Activated naive CD8-positive, alpha-beta T cell (primary cell): ENCODE results near the gene TIMM21.

ENCODE experiments used
- H3K27ac Mint-ChIP-seq: one replicate; pipeline ENCODE4 v1.8.0; 2021; ENCODE audit warnings: mixed read lengths
- H3K27me3 Mint-ChIP-seq: one replicate; pipeline ENCODE4 v1.8.0; 2021; ENCODE audit warnings: mixed read lengths
- H3K36me3 Mint-ChIP-seq: one replicate; pipeline ENCODE4 v1.8.0; 2021; ENCODE audit warnings: mixed read lengths
- H3K4me1 Mint-ChIP-seq: one replicate; pipeline ENCODE4 v1.8.0; 2021; ENCODE audit warnings: low read depth, mixed read lengths
- H3K4me3 Mint-ChIP-seq: one replicate; pipeline ENCODE4 v1.8.0; 2021; ENCODE audit warnings: mild to moderate bottlenecking, mixed read lengths
- H3K9me3 Mint-ChIP-seq: one replicate; pipeline ENCODE4 v1.8.0; 2021; ENCODE audit warnings: low read depth, mixed read lengths

The TIMM21 gene

GRCh38 chr18:74147779-74148542 is at the start of gene TIMM21, which contains the start of gene FBXO15:
Gene TIMM21 (plus strand): TSS chr18:74148523. CDS start chr18:74148809, 286 bp downstream.
Gene FBXO15 (minus strand): TSS chr18:74147834. CDS start chr18:74147785, 49 bp downstream.
- Mint-ChIP-seq H3K36me3 (peaks cover 5% of the 10 kb centered on the region), H3K4me3 (peak within 1 kb of the TSS; percentile 98), H3K27ac (peak within 1 kb of the TSS; percentile 99), H3K9me3 (no peaks in the 10 kb centered on the region), H3K27me3 (no peaks in the 10 kb centered on the region), H3K4me1 (peaks cover 45% of the 10 kb centered on the region)

- peaks cover 16% of the 10 kb centered on the region for H3K9me3 Mint-ChIP-seq
- H3K4me1 Mint-ChIP-seq = peaks cover 11% of the 10 kb centered on the region
- no peak overlapping the region for H3K27ac Mint-ChIP-seq
- no peak overlapping the region for H3K4me3 Mint-ChIP-seq
- H3K36me3 Mint-ChIP-seq = peaks cover 22% of the 10 kb centered on the region
- H3K27me3 Mint-ChIP-seq = no peaks in the 10 kb centered on the region
These were observed 39.9 kb upstream of the TIMM21 start for GRCh38 chr18:74108460-74108859.

- H3K27ac Mint-ChIP-seq = no peak overlapping the region
- no peak overlapping the region for H3K4me3 Mint-ChIP-seq
- peaks cover 16% of the 10 kb centered on the region for H3K9me3 Mint-ChIP-seq
- no peaks in the 10 kb centered on the region for H3K27me3 Mint-ChIP-seq
- H3K36me3 Mint-ChIP-seq = peaks cover 18% of the 10 kb centered on the region
- H3K4me1 Mint-ChIP-seq = peaks cover 14% of the 10 kb centered on the region
These were observed 38.2 kb upstream of the TIMM21 start for GRCh38 chr18:74110149-74110548.

DNA sequence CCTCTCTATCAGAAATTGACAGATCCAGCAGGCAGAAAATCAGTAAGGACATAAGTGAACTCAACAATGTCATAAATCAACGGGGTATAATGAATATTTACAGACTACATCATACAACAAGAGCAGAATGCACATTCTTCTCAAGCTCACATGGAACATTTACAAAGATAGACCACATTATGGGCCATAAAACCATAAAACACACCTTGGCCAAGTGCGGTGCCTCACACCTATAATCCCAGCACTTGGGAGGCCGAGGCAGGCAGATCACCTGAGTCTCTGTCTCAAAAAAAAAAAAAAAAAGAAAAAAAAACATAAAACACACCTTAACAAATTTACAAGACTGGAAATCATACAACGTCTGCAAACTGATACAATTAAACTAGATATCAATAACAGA is 37.3 kb upstream of the TIMM21 start:
- no peaks in the 10 kb centered on the region for H3K27me3 Mint-ChIP-seq
- H3K4me3 Mint-ChIP-seq = no peak overlapping the region
- peaks cover 18% of the 10 kb centered on the region for H3K36me3 Mint-ChIP-seq
- H3K4me1 Mint-ChIP-seq = peaks cover 14% of the 10 kb centered on the region
- peaks cover 16% of the 10 kb centered on the region for H3K9me3 Mint-ChIP-seq
- no peak overlapping the region for H3K27ac Mint-ChIP-seq

DNA sequence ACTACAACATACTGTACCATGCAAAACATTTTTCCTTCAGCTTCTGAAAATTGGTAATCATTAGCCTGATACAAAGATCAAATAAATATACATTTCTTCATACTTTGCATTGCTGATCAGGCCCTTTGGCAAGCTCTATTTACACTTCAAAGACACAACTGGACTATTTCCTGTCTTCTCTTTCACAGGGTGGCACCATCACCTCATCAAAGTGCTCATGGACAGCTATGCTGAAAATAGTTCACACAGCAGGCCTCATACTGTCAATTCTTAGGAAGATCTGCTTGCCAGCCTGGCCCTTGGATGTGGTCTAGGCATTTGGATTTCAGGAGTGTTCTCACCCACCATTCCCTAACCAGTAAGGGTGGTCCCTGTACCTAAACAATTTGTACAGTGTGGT is 34.6 kb upstream of the TIMM21 start:
- Mint-ChIP-seq H3K4me1 (peaks cover 5% of the 10 kb centered on the region), H3K4me3 (no peak overlapping the region), H3K36me3 (peaks cover 15% of the 10 kb centered on the region), H3K9me3 (peaks cover 12% of the 10 kb centered on the region), H3K27me3 (no peaks in the 10 kb centered on the region), H3K27ac (no peak overlapping the region)

DNA sequence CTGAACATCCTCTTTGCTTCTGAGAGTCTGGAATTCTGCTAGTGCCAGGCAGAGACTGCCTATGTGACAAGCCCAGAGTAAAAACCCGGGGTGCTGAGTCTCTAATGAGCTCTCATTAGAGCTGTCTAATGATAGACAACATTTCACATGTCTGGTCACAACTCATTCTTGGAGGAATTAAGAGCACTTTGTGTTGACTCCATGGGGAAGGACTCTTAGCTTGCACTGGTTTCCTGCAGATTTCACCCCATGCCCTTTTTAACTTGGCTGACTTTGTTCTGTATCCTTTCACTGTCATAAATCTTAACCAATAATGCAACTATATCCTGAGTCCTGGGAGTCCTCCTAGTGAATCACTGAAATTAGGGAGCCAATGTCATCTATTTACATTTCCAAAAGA is 34.2 kb upstream of the TIMM21 start:
- Mint-ChIP-seq H3K27ac (no peak overlapping the region), H3K4me3 (no peak overlapping the region), H3K27me3 (no peaks in the 10 kb centered on the region)

DNA sequence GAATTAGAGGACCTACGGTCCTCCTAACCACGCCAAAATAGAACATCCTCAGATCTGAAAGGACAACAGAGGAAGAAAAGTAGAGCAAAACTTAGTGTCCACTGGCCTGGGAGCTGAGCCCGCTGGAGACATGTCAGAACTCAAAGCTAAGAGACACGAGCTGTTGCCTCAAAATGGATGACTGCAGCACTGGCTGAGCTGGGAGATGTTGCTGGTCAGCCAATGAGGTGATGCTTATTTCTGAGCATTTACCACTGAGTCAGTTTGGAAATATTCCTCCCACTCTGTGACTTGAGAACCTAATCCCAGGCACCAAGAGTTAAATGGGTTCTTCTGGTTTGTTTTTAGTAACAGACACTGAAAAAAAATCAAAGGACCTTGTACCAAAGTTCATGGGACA is 33.3 kb upstream of the TIMM21 start:
- Mint-ChIP-seq H3K27me3 (no peaks in the 10 kb centered on the region), H3K4me1 (peaks cover 3% of the 10 kb centered on the region), H3K9me3 (peaks cover 7% of the 10 kb centered on the region), H3K36me3 (peaks cover 11% of the 10 kb centered on the region), H3K27ac (no peak overlapping the region), H3K4me3 (no peak overlapping the region)

More for the DNA sequence above, 34.2 kb upstream of the TIMM21 start:
- H3K4me1 Mint-ChIP-seq = peaks cover 5% of the 10 kb centered on the region
- peaks cover 8% of the 10 kb centered on the region for H3K9me3 Mint-ChIP-seq
- peaks cover 12% of the 10 kb centered on the region for H3K36me3 Mint-ChIP-seq

GRCh38 chr18:74116633-74117554 is 31.4 kb upstream of the TIMM21 start:
- H3K36me3 Mint-ChIP-seq = peaks cover 6% of the 10 kb centered on the region
- peaks cover 5% of the 10 kb centered on the region for H3K4me1 Mint-ChIP-seq
- no peak overlapping the region for H3K27ac Mint-ChIP-seq
- H3K9me3 Mint-ChIP-seq = peaks cover 7% of the 10 kb centered on the region
- no peaks in the 10 kb centered on the region for H3K27me3 Mint-ChIP-seq
- H3K4me3 Mint-ChIP-seq = no peak overlapping the region

- H3K36me3 Mint-ChIP-seq = no peaks in the 10 kb centered on the region
- no peaks in the 10 kb centered on the region for H3K9me3 Mint-ChIP-seq
- H3K4me3 Mint-ChIP-seq = no peak overlapping the region
- H3K27me3 Mint-ChIP-seq = no peaks in the 10 kb centered on the region
- no peak overlapping the region for H3K27ac Mint-ChIP-seq
- peaks cover 2% of the 10 kb centered on the region for H3K4me1 Mint-ChIP-seq
These were observed 25.1 kb upstream of the TIMM21 start for GRCh38 chr18:74123200-74123599.

DNA sequence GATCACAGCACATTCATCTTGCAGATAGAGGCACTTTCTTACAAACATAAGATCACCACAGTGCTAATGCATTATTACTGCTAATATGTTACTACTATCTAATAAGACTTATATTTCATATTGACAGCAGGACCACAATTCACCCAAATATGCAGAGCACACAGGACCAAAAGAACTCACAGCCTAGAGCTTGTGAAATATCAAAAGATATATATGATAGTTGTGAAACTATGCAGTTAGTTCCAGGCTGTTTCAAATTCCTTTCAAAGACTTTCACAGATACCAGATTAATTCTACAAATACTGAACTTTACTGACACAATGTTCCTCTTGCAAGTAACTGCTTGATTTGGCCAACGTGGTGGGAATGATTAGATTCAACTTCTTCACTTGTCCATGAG is 23.7 kb upstream of the TIMM21 start:
- H3K36me3 Mint-ChIP-seq = no peaks in the 10 kb centered on the region
- H3K27me3 Mint-ChIP-seq = no peaks in the 10 kb centered on the region
- peaks cover 2% of the 10 kb centered on the region for H3K4me1 Mint-ChIP-seq
- H3K9me3 Mint-ChIP-seq = no peaks in the 10 kb centered on the region
- no peak overlapping the region for H3K27ac Mint-ChIP-seq
- no peak overlapping the region for H3K4me3 Mint-ChIP-seq

GRCh38 chr18:74126684-74127655 is 21.4 kb upstream of the TIMM21 start:
- H3K9me3 Mint-ChIP-seq = no peaks in the 10 kb centered on the region
- no peak overlapping the region for H3K27ac Mint-ChIP-seq
- H3K27me3 Mint-ChIP-seq = no peaks in the 10 kb centered on the region
- H3K4me3 Mint-ChIP-seq = no peak overlapping the region
- H3K4me1 Mint-ChIP-seq = no peaks in the 10 kb centered on the region
- no peaks in the 10 kb centered on the region for H3K36me3 Mint-ChIP-seq

DNA sequence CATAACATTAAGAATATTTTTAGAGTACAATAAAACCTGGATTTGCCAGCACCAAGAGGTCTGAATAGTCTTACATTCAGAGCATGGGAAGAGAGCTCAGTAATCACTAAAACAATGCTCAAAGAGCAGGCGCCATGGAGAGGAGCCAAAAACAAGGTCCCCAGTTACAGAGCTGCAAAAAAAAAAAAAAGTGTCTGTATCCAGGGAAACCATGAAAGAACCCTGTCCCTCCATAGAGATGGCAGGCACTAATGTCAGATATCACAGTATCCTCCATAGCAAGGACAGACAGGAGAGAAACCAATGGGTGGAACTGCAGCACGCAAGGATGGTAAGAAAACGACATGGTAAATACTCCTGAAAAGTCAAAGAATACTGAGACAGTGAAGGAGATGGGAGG is 20.2 kb upstream of the TIMM21 start:
- Mint-ChIP-seq H3K4me3 (no peak overlapping the region), H3K36me3 (no peaks in the 10 kb centered on the region), H3K27ac (no peak overlapping the region), H3K27me3 (no peaks in the 10 kb centered on the region), H3K4me1 (no peaks in the 10 kb centered on the region), H3K9me3 (no peaks in the 10 kb centered on the region)

GRCh38 chr18:74131124-74131523 is 17.2 kb upstream of the TIMM21 start:
- no peaks in the 10 kb centered on the region for H3K9me3 Mint-ChIP-seq
- no peak overlapping the region for H3K27ac Mint-ChIP-seq
- H3K27me3 Mint-ChIP-seq = no peaks in the 10 kb centered on the region
- H3K4me1 Mint-ChIP-seq = no peaks in the 10 kb centered on the region
- peaks cover 11% of the 10 kb centered on the region for H3K36me3 Mint-ChIP-seq
- H3K4me3 Mint-ChIP-seq = no peak overlapping the region

DNA sequence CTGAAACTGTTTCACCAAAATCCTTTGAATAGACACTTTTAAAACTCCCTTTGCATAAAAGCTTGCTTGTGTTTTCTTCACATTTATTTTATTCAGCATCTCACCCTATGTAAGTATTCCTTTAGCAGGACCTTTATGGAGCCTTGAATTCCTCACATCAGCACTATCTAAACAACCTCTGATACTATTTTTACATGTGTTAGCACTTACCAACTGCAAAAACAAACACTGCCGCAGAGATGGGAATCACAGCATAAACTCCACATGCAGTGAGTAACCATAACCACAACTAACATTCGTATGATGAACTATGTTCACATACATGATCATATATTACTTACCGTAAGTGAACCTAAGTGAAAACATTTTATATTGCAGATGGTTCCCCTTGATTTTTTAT is 16.1 kb upstream of the TIMM21 start:
- no peak overlapping the region for H3K27ac Mint-ChIP-seq
- H3K36me3 Mint-ChIP-seq = peaks cover 11% of the 10 kb centered on the region
- H3K4me1 Mint-ChIP-seq = no peaks in the 10 kb centered on the region
- H3K9me3 Mint-ChIP-seq = no peaks in the 10 kb centered on the region
- no peak overlapping the region for H3K4me3 Mint-ChIP-seq
- no peaks in the 10 kb centered on the region for H3K27me3 Mint-ChIP-seq
